IPS-18a (cell line): Measurements from ENCODE around the gene ARHGAP22.
"Not testable (repeated sequence)": the region's sequence is repeated elsewhere in the genome, so short reads cannot be mapped to it uniquely, and the experiment has no call there.

ENCODE experiments used
- H3K27ac ChIP-seq: one replicate; pipeline ENCODE4 v1.5.1; 2013; ENCODE audit warnings: low read length
- H3K27me3 ChIP-seq: one replicate; pipeline ENCODE4 v1.6.1; 2013; ENCODE audit warnings: mild to moderate bottlenecking, low read length; ENCODE audit not compliant: control insufficient read depth, insufficient read depth
- H3K36me3 ChIP-seq: one replicate; pipeline ENCODE4 v1.6.1; 2013; ENCODE audit warnings: low read depth, low read length; ENCODE audit not compliant: control insufficient read depth
- H3K4me1 ChIP-seq: one replicate; pipeline ENCODE4 v1.6.1; 2013; ENCODE audit warnings: low read depth, low read length; ENCODE audit not compliant: control insufficient read depth
- H3K4me3 ChIP-seq: one replicate; pipeline ENCODE4 v1.5.1; 2013; ENCODE audit warnings: low read length
- H3K9ac ChIP-seq: one replicate; pipeline ENCODE4 v1.6.1; 2013; ENCODE audit warnings: mild to moderate bottlenecking, low read length, moderate library complexity
- H3K9me3 ChIP-seq: one replicate; pipeline ENCODE4 v1.6.1; 2013; ENCODE audit warnings: low read depth, low read length; ENCODE audit not compliant: control insufficient read depth

The ARHGAP22 gene, protein sequence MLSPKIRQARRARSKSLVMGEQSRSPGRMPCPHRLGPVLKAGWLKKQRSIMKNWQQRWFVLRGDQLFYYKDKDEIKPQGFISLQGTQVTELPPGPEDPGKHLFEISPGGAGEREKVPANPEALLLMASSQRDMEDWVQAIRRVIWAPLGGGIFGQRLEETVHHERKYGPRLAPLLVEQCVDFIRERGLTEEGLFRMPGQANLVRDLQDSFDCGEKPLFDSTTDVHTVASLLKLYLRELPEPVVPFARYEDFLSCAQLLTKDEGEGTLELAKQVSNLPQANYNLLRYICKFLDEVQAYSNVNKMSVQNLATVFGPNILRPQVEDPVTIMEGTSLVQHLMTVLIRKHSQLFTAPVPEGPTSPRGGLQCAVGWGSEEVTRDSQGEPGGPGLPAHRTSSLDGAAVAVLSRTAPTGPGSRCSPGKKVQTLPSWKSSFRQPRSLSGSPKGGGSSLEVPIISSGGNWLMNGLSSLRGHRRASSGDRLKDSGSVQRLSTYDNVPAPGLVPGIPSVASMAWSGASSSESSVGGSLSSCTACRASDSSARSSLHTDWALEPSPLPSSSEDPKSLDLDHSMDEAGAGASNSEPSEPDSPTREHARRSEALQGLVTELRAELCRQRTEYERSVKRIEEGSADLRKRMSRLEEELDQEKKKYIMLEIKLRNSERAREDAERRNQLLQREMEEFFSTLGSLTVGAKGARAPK

GRCh38 chr10:48604991-48605508, at the start of gene ARHGAP22:
Gene ARHGAP22 (minus strand): TSS chr10:48605073. CDS start chr10:48604796, 277 bp downstream.
- H3K27me3 ChIP-seq, result peaks cover 12% of the 10 kb centered on the region
- no peaks in the 10 kb centered on the region for H3K36me3 ChIP-seq
- H3K9me3 ChIP-seq, result no peaks in the 10 kb centered on the region
- peak within 1 kb of the TSS; percentile 43 for H3K4me3 ChIP-seq
- peaks cover 15% of the 10 kb centered on the region for H3K4me1 ChIP-seq
- H3K27ac ChIP-seq, result no peak within 1 kb of the TSS
- no peak within 1 kb of the TSS for H3K9ac ChIP-seq

GRCh38 chr10:48653944-48654698, 49.2 kb upstream of the ARHGAP22 start:
- H3K27ac ChIP-seq, result no peak overlapping the region
- peaks cover 7% of the 10 kb centered on the region for H3K4me1 ChIP-seq
- no peak overlapping the region for H3K4me3 ChIP-seq

DNA sequence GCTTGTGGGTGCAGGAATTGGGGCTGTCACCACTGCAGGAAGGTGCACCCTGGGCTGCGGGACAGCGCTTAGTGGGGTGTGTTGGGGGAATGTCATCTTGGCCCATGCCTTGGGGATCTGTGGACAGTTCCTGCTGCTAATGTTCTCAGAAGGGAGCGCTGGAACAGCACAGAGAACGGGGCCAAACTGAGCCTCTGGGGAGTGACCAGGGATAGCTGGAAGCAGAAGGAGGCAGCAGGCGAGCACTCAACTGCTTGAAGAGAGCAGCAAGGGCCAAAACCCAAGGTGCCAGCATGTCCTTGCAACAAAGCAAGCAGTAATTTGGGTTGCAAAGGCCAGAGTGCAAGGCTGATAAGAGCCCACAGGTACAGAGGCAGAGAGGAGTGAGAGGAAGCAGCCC, 48.5 kb upstream of the ARHGAP22 start:
- Histone ChIP-seq H3K4me1 (peaks cover 7% of the 10 kb centered on the region), H3K4me3 (no peak overlapping the region), H3K27me3 (peaks cover 22% of the 10 kb centered on the region), H3K36me3 (no peaks in the 10 kb centered on the region), H3K27ac (no peak overlapping the region), H3K9me3 (no peaks in the 10 kb centered on the region), H3K9ac (no peak overlapping the region)

More at GRCh38 chr10:48653944-48654698, 49.2 kb upstream of the ARHGAP22 start:
- H3K27me3 ChIP-seq, result peaks cover 22% of the 10 kb centered on the region
- H3K9me3 ChIP-seq, result no peaks in the 10 kb centered on the region
- no peaks in the 10 kb centered on the region for H3K36me3 ChIP-seq
- no peak overlapping the region for H3K9ac ChIP-seq

GRCh38 chr10:48652344-48652743, 47.5 kb upstream of the ARHGAP22 start:
- Histone ChIP-seq H3K9me3 (no peaks in the 10 kb centered on the region), H3K27ac (no peak overlapping the region), H3K9ac (no peak overlapping the region), H3K4me3 (no peak overlapping the region), H3K27me3 (peaks cover 16% of the 10 kb centered on the region), H3K36me3 (no peaks in the 10 kb centered on the region), H3K4me1 (peaks cover 7% of the 10 kb centered on the region)

GRCh38 chr10:48651839-48652238, 47.0 kb upstream of the ARHGAP22 start:
- Histone ChIP-seq H3K9me3 (no peaks in the 10 kb centered on the region), H3K4me1 (peaks cover 5% of the 10 kb centered on the region), H3K27ac (no peak overlapping the region), H3K4me3 (no peak overlapping the region), H3K9ac (no peak overlapping the region), H3K36me3 (no peaks in the 10 kb centered on the region), H3K27me3 (peaks cover 11% of the 10 kb centered on the region)

DNA sequence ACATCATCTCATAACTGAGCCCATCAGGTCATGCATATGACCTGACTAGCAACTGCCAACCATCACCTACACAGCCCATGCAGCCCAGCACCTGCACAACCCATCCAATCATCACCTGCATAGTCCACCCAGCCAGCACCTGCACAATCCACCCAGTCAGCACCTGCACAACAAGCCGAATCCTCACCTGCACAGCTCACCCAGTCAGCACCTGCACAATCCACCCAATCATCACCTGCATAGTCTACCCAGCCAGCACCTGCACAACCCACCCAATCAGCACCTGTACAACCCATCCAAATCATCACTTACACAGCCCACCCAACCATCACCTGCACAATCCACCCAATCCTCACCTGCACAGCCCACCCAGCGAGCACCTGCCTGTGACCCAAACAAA, 46.4 kb upstream of the ARHGAP22 start:
- no peaks in the 10 kb centered on the region for H3K9me3 ChIP-seq
- peaks cover 7% of the 10 kb centered on the region for H3K27me3 ChIP-seq
- H3K27ac ChIP-seq, result no peak overlapping the region
- H3K4me3 ChIP-seq, result no peak overlapping the region
- H3K9ac ChIP-seq, result no peak overlapping the region
- H3K36me3 ChIP-seq, result no peaks in the 10 kb centered on the region
- no peaks in the 10 kb centered on the region for H3K4me1 ChIP-seq

DNA sequence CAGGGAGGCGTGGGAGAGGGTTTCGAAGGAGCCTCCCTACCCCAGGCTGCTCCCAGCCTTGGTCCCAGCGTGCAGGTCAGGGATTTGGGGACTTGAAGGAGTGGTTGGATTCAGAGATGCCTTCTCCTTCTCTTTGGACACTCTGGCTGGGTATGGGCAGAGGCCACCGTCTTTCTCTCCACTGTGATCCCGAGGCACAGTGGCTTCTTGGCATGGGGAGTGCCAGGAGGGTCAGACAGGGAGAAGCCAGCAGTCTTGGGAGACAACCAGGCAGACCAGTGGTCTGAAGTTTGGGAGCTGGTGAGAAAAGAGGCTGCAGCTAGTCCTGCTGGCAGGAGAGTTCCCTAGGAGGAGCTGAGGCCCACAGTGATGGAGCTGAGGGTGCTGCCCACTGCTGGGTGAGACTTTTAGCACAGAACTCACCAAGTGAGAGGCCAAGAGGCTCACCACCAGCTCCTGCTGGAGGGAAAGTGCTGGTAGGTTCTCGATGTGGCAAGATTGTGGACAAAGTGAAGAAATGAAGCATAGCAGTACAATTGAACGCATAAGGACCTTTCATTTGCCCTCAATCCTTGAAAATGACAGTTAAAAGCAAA, 44.6 kb upstream of the ARHGAP22 start:
- Histone ChIP-seq H3K27me3 (no peaks in the 10 kb centered on the region), H3K9ac (no peak overlapping the region), H3K4me1 (no peaks in the 10 kb centered on the region), H3K27ac (no peak overlapping the region), H3K9me3 (no peaks in the 10 kb centered on the region), H3K4me3 (no peak overlapping the region), H3K36me3 (no peaks in the 10 kb centered on the region)

DNA sequence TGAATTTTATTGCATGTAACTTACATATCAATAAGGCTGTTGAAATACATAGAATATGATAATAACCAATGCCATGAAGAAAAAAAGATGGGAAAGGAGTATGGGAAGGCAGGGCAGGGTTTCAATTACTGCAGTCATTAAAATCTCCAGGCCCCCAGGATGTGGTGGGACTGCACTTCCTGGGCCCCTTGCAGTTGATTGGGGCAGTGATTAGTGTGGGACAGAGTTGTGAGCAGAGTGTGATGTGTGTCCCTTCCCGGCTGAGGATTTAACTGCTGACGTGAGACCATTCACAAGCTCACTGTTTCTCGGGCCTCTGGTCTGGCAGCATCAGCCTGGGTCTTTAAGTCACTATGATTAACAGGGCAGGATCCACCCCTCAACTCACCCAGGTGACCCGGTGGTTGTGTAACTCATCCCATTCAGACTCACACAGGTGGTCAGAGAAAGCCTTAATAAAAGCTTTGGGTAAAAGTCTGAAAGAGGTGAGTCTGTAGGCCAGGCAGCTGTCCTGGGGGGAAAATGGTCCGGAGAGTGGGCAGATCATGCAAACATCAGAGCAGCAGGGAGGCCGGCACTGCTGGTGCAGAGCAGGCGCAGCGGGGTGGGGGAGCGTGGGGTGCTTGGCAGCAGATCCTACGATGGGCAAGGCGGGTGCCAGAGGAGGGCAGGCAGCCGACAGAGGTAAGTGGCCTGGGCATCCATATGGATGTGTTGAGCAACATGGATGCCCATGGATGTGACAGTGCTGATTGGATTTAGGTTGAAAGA, 43.5 kb upstream of the ARHGAP22 start:
- no peaks in the 10 kb centered on the region for H3K4me1 ChIP-seq
- H3K27me3 ChIP-seq, result no peaks in the 10 kb centered on the region
- no peak overlapping the region for H3K27ac ChIP-seq
- no peaks in the 10 kb centered on the region for H3K9me3 ChIP-seq
- no peak overlapping the region for H3K9ac ChIP-seq
- H3K4me3 ChIP-seq, result no peak overlapping the region
- no peaks in the 10 kb centered on the region for H3K36me3 ChIP-seq

DNA sequence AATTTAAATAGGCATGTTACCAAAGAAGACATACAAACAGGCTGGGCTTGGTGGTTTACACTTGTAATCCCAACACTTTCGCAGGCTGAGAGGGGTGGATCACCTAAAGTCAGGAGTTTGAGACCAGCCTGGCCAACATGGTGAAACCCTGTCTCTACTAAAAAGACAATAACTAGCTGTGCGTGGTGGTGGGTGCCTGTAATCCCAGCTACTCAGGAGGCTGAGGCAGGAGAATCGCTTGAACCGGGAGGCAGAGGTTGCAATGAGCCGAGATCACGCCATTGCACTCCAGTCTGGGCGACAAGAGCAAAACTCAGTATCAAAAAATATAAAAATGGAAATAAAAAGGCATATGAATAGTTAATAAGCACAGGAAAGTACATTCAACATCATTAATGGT, 42.2 kb upstream of the ARHGAP22 start:
- H3K9me3 ChIP-seq, H3K36me3 ChIP-seq, H3K4me1 ChIP-seq, H3K27ac ChIP-seq, H3K27me3 ChIP-seq, H3K4me3 ChIP-seq, H3K9ac ChIP-seq: not testable (repeated sequence)

- Histone ChIP-seq H3K9me3 (no peaks in the 10 kb centered on the region), H3K36me3 (no peaks in the 10 kb centered on the region), H3K4me3 (no peak overlapping the region), H3K9ac (no peak overlapping the region), H3K27me3 (no peaks in the 10 kb centered on the region), H3K27ac (no peak overlapping the region), H3K4me1 (no peaks in the 10 kb centered on the region)
Measured at GRCh38 chr10:48645600-48645999, 40.7 kb upstream of the ARHGAP22 start.
